ENCODE data around the gene ZKSCAN1. TPM values are rescaled to one million over a fixed set of nuclear protein-coding genes. Genes with fewer than 3 reads are reported as not detected.

The ZKSCAN1 gene
- total RNA-seq, 1 experiment from 2014 or later: 61.2 TPM

DNA sequence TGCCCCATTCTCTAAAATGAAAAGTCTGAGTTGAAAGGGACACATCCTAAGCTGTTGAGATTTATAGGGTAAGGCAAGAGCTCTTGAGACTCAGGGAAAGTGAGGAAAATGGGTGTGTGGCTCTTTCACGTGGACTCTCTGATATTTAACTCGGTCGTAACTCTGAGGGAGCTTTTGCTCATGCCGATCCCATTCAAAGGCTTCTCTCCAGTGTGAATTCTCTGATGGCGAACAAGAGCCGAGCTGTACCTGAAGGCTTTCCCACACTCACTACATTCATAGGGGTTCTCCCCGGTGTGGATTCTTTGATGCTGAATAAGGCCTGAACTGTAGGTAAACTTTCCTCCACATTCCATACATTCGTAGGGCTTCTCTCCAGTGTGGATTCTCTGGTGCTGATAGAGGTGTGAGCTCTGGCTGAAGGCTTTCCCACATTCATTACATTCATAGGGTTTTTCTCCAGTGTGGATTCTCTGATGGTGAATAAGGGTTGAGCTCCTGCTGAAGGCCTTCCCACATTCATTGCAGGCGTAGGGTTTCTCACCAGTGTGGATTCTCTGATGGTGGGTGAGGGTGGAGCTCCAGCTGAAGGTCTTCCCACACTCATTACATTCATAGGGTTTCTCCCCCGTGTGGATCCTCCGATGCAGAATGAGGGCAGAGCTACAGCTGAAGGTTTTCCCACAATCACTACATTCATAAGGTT, 55.8 kb downstream of the ZKSCAN1 start:
- no TSS peak for BruUV-seq (replicated peaks)
- no peaks in the 10 kb centered on the region for H3K9me2 ChIP-seq (ENCODE audit: insufficient read depth)
- H3K9me3 ChIP-seq (ENCODE audit: control insufficient read depth in 1 of 2, insufficient read depth in 1 of 2, low read depth in 1 of 2, low read length in 2 of 2): peaks cover 22 to 29% of the 10 kb centered on the region in 2 experiments; a peak in 3 of 4 replicates
- no peak overlapping the region for H3K4me3 ChIP-seq (replicated peaks in 1 of 2; ENCODE audit: low read depth in 1 of 2, low read length in 2 of 2)
- H3K36me3 ChIP-seq (ENCODE audit: control insufficient read depth in 1 of 2, insufficient read depth in 2 of 2, low read length in 2 of 2): peaks cover 60 to 65% of the 10 kb centered on the region in 2 experiments
- POLR2A ChIA-PET: no interaction called here
- H3K79me2 ChIP-seq (ENCODE audit: insufficient read depth, low read length): peaks cover 15% of the 10 kb centered on the region; the same call in 1 of the 2 replicates
- H2AFZ ChIP-seq (ENCODE audit: low read depth, low read length, poor library complexity, severe bottlenecking): no peak overlapping the region
- ATAC-seq: no peak
- CTCF ChIA-PET: no interaction called here
- H3K4me2 ChIP-seq (ENCODE audit: low read length): no peak overlapping the region
- TF ChIP-seq CEBPB (IDR thresholded peaks at IDR 0.05; ENCODE audit: low read depth) (no peak), ZBTB33 (IDR thresholded peaks at IDR 0.05; ENCODE audit: extremely low read depth, insufficient replicate concordance, low read length) (no peak), SIN3A (IDR thresholded peaks at IDR 0.05; ENCODE audit: low read depth) (no peak), EZH2phosphoT487 (IDR thresholded peaks at IDR 0.05; ENCODE audit: borderline replicate concordance) (no peak), CBX3 (IDR thresholded peaks at IDR 0.05; ENCODE audit: low read depth) (peak; percentile 70; the same call in 1 of the 2 replicates), SRF (IDR thresholded peaks at IDR 0.05; ENCODE audit: low read depth) (no peak), EZH2 (IDR thresholded peaks at IDR 0.05) (no peak)
- TF ChIP-seq, protein P1, sequence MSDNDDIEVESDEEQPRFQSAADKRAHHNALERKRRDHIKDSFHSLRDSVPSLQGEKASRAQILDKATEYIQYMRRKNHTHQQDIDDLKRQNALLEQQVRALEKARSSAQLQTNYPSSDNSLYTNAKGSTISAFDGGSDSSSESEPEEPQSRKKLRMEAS (IDR thresholded peaks at IDR 0.05): no peak
- no peak overlapping the region for H3K9ac ChIP-seq (ENCODE audit: low read length)
- H3K27me3 ChIP-seq (ENCODE audit: insufficient read depth, low read length): no peaks in the 10 kb centered on the region
- no peaks in the 10 kb centered on the region for H4K20me1 ChIP-seq (ENCODE audit: insufficient read depth)
- RAD21 ChIA-PET (ENCODE audit: low non-redundant PET in 1 of 2, low total read pairs in 2 of 2, uncharacterized antibody in 2 of 2, unreplicated experiment in 2 of 2): interaction anchor here in 1 of 2 experiments (0.6 kb wide), 1 partner anchor 33 kb away, joined by 3 read pairs; no protein-coding TSS in a partner anchor
- H3K27ac ChIP-seq (ENCODE audit: low read depth, low read length): no peak overlapping the region
- DNase-seq (ENCODE audit: low read depth, low spot score): no peak
- no peaks in the 10 kb centered on the region for H3K4me1 ChIP-seq (ENCODE audit: control insufficient read depth in 1 of 2, insufficient read depth in 2 of 2, low read length in 2 of 2)
- intact Hi-C loops (cut with micrococcal nuclease): no loop called here
